Choroid plexus epithelial cell (primary cell): ENCODE measurements around the gene GABRA4.

Experiments
- DNase-seq: peaks from one replicate; pipeline ENCODE4 v3.0.0-alpha.2; 2010; ENCODE audit warnings: low read depth
- H3K4me3 ChIP-seq: 2 replicates; pipeline ENCODE4 v1.5.1; 2011; ENCODE audit warnings: low read depth, mild to moderate bottlenecking, control low read depth, low read length, moderate library complexity
- TF ChIP-seq, protein P1 (sequence below): conservative IDR thresholded peaks from 2 replicates; pipeline ENCODE4 v1.5.1; 2011; ENCODE audit warnings: low read depth, mild to moderate bottlenecking, control low read depth, inconsistent platforms, low read length, moderate library complexity

GABRA4 gene

GRCh38 chr4:46952451-46952850 is 40.9 kb downstream of the GABRA4 start:
- TF ChIP-seq, protein P1, sequence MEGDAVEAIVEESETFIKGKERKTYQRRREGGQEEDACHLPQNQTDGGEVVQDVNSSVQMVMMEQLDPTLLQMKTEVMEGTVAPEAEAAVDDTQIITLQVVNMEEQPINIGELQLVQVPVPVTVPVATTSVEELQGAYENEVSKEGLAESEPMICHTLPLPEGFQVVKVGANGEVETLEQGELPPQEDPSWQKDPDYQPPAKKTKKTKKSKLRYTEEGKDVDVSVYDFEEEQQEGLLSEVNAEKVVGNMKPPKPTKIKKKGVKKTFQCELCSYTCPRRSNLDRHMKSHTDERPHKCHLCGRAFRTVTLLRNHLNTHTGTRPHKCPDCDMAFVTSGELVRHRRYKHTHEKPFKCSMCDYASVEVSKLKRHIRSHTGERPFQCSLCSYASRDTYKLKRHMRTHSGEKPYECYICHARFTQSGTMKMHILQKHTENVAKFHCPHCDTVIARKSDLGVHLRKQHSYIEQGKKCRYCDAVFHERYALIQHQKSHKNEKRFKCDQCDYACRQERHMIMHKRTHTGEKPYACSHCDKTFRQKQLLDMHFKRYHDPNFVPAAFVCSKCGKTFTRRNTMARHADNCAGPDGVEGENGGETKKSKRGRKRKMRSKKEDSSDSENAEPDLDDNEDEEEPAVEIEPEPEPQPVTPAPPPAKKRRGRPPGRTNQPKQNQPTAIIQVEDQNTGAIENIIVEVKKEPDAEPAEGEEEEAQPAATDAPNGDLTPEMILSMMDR: no peak
- H3K4me3 ChIP-seq: no peak overlapping the region
- no peak for DNase-seq

- no peak for DNase-seq
- H3K4me3 ChIP-seq: no peak overlapping the region
- TF ChIP-seq, protein P1: no peak
Measured at GRCh38 chr4:46950826-46951225, 42.6 kb downstream of the GABRA4 start.

- no peak for DNase-seq
- TF ChIP-seq, protein P1: no peak
- no peak overlapping the region for H3K4me3 ChIP-seq
Measured at GRCh38 chr4:46949822-46950221, 43.6 kb downstream of the GABRA4 start.

GRCh38 chr4:46947541-46947940 is 45.8 kb downstream of the GABRA4 start:
- no peak overlapping the region for H3K4me3 ChIP-seq
- no peak for DNase-seq
- TF ChIP-seq, protein P1: no peak

GRCh38 chr4:46946919-46947536 is 46.4 kb downstream of the GABRA4 start:
- TF ChIP-seq, protein P1: no peak
- DNase-seq: peak; percentile 9
- no peak overlapping the region for H3K4me3 ChIP-seq

- H3K4me3 ChIP-seq: no peak overlapping the region
- TF ChIP-seq, protein P1: no peak
- DNase-seq: no peak
Measured at GRCh38 chr4:46945062-46945461, 48.3 kb downstream of the GABRA4 start.

DNA sequence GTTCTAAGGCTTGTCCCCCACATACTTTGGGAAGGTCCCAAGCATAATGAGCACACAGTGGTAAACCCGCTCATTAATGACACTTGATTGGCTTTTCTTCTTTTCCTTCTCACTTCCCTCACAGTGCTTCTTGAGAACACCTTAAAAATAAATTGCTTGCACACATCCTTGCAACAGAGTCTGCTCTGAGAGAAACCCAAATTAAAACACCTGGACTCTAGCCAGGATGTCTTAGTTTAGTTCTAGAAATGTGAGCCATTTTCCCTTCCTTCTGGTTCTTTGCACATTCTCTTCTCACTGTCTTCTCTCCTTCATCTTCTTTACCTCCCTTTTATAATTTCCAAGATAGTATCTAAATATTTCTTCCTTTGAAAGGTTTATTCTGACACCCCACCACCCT is 49.0 kb downstream of the GABRA4 start:
- TF ChIP-seq, protein P1: no peak
- no peak for DNase-seq
- H3K4me3 ChIP-seq: no peak overlapping the region
